HG03342 (cell line): ENCODE data around the gene UBXN10.

ENCODE experiments used
- ATAC-seq: cut with Tn5 transposase; IDR thresholded peaks from one replicate; pipeline ENCODE4 v1.9.1; 2021; ENCODE audit warnings: mild to moderate bottlenecking, moderate library complexity; ENCODE audit not compliant: unreplicated experiment

The UBXN10 gene

GRCh38 chr1:20185834-20186782 lies at the start of gene UBXN10, which contains the start of gene PLA2G2C:
Gene UBXN10, plus strand, starts transcription at chr1:20186096. Its CDS starts 4,466 bp downstream, at chr1:20190562.
Gene PLA2G2C, minus strand, starts transcription at chr1:20186518. Its CDS starts 9,155 bp downstream, at chr1:20177363.
- no peak for ATAC-seq

- ATAC-seq, result no peak
Observed at GRCh38 chr1:20136249-20136648, 49.6 kb upstream of the UBXN10 start.

- ATAC-seq, result no peak
Observed at GRCh38 chr1:20137055-20137454, 48.8 kb upstream of the UBXN10 start.

- no peak for ATAC-seq
Observed at GRCh38 chr1:20137604-20138003, 48.3 kb upstream of the UBXN10 start.

GRCh38 chr1:20138346-20138745 lies 47.5 kb upstream of the UBXN10 start:
- ATAC-seq, result no peak

- no peak for ATAC-seq
Observed at GRCh38 chr1:20138961-20139550, 46.8 kb upstream of the UBXN10 start, which contains the start of gene PLA2G2F. Gene PLA2G2F, plus strand, starts transcription at chr1:20139323. Its CDS starts 105 bp downstream, at chr1:20139428.

GRCh38 chr1:20139776-20140612 lies 45.9 kb upstream of the UBXN10 start:
- no peak for ATAC-seq

GRCh38 chr1:20141001-20141400 lies 44.9 kb upstream of the UBXN10 start:
- ATAC-seq, result no peak

GRCh38 chr1:20141466-20141865 lies 44.4 kb upstream of the UBXN10 start:
- no peak for ATAC-seq

- no peak for ATAC-seq
Observed at GRCh38 chr1:20142001-20142710, 43.7 kb upstream of the UBXN10 start.

GRCh38 chr1:20143318-20143717 lies 42.6 kb upstream of the UBXN10 start:
- no peak for ATAC-seq

GRCh38 chr1:20143734-20144565 lies 41.9 kb upstream of the UBXN10 start:
- ATAC-seq, result no peak

- no peak for ATAC-seq
Observed at GRCh38 chr1:20147846-20148570, 37.9 kb upstream of the UBXN10 start.

GRCh38 chr1:20148571-20149500 lies 37.1 kb upstream of the UBXN10 start:
- no peak for ATAC-seq

- no peak for ATAC-seq
Observed at GRCh38 chr1:20149601-20150325, 36.1 kb upstream of the UBXN10 start.

- ATAC-seq, result no peak
Observed at GRCh38 chr1:20150326-20150705, 35.6 kb upstream of the UBXN10 start.

- no peak for ATAC-seq
Observed at GRCh38 chr1:20150969-20151368, 34.9 kb upstream of the UBXN10 start.
